HG03196 (cell line): ENCODE data around the gene CPSF7.
A peak's percentile ranks its signal among the peaks of the same experiment; 100 is the strongest.

Experiments used
- ATAC-seq: cut with Tn5 transposase; IDR thresholded peaks from one replicate; pipeline ENCODE4 v1.9.1; 2021; ENCODE audit not compliant: unreplicated experiment

The CPSF7 gene

GRCh38 chr11:61357894-61358239 lies 71.9 kb downstream of the CPSF7 start:
- no peak for ATAC-seq

- peak; percentile 40 for ATAC-seq
These were observed 72.4 kb downstream of the CPSF7 start for GRCh38 chr11:61357233-61357893.

DNA sequence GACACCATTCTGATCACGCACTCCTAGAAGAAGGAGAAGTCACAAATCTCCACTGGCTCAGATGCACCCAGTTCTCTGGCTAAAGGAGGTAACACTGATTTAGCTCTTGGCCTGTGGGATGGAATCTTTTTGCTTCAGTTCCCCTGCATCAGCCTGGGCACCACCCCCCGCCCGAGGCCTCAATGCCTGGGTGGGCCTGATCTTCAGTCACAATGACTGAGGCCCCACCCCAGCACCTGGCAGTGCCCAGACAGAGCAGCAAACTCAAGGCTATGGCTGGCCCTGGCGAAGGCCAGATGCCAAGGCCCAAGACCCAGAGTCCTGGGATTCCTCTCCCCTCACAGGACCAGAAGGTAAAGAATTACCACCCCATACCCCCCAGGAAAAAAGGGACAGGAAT lies 73.1 kb downstream of the CPSF7 start:
- no peak for ATAC-seq

GRCh38 chr11:61354208-61354607 lies 75.6 kb downstream of the CPSF7 start:
- no peak for ATAC-seq

GRCh38 chr11:61353131-61354067 lies 76.4 kb downstream of the CPSF7 start:
- no peak for ATAC-seq
